WTC11 (cell line): ENCODE measurements around the gene RAET1E. TPM values are rescaled to one million over a fixed set of nuclear protein-coding genes. Genes with fewer than 3 reads are reported as not detected.

Experiments used
- ATAC-seq: fragments of 200-7000 bp; cut with Tn5 transposase; 2 replicates; pipeline ENCODE4 v1.10.0; 2021; ENCODE audit warnings: mild to moderate bottlenecking, moderate library complexity
- CTCF ChIA-PET: fragments of 300-600 bp; sonication (Branson Sonifier 250); formaldehyde crosslinking; loops from one replicate; lab custom pipeline; 2021; ENCODE audit warnings: antibody characterized with exemption; lab: Charles Lee
- POLR2A ChIA-PET: fragments of 350-600 bp; sonication (Branson Sonifier 250); formaldehyde crosslinking; loops from one replicate; lab custom pipeline; 2021; ENCODE audit warnings: antibody characterized with exemption; lab: Charles Lee
- DNase-seq: peaks from one replicate; pipeline ENCODE4 v3.0.0; 2021; ENCODE audit warnings: low spot score
- H3K27ac Mint-ChIP-seq: 2 replicates; pipeline ENCODE4 v1.8.0; 2021; ENCODE audit warnings: mixed read lengths
- H3K27me3 Mint-ChIP-seq: 2 replicates; pipeline ENCODE4 v1.8.0; 2021; ENCODE audit warnings: low read depth, mild to moderate bottlenecking, moderate library complexity, mixed read lengths
- H3K36me3 Mint-ChIP-seq: 2 replicates; pipeline ENCODE4 v1.8.0; 2021; ENCODE audit warnings: mixed read lengths
- H3K4me1 Mint-ChIP-seq: 2 replicates; pipeline ENCODE4 v1.8.0; 2022; ENCODE audit warnings: mixed read lengths
- H3K4me3 Mint-ChIP-seq: 2 replicates; pipeline ENCODE4 v1.8.0; 2021; ENCODE audit warnings: mild to moderate bottlenecking, moderate library complexity, mixed read lengths
- H3K9me3 Mint-ChIP-seq: 2 replicates; pipeline ENCODE4 v1.8.0; 2021; ENCODE audit warnings: mixed read lengths
- CBFB ChIP-seq: sonication (generic); formaldehyde crosslinking; IDR thresholded peaks from 2 replicates; pipeline ENCODE4 v1.8.1; 2022; ENCODE audit warnings: mild to moderate bottlenecking, low read depth, missing genetic modification reagents
- CDX4 ChIP-seq: fragments of 250-450 bp; sonication (Bioruptor Pico); IDR thresholded peaks from 2 replicates; pipeline ENCODE4 v1.9.0; 2021; ENCODE audit warnings: moderate library complexity, mild to moderate bottlenecking, inconsistent platforms, borderline replicate concordance
- HMGXB4 ChIP-seq: sonication (generic); formaldehyde crosslinking; IDR thresholded peaks from 2 replicates; pipeline ENCODE4 v1.8.1; 2023; ENCODE audit warnings: mild to moderate bottlenecking, moderate library complexity, missing genetic modification reagents
- JAZF1 ChIP-seq: fragments of 250-450 bp; sonication (Bioruptor Pico); IDR thresholded peaks from 2 replicates; pipeline ENCODE4 v1.9.0; 2021; ENCODE audit warnings: moderate library complexity, mild to moderate bottlenecking, inconsistent platforms
- KAT7 ChIP-seq: sonication (generic); formaldehyde crosslinking; IDR thresholded peaks from 2 replicates; pipeline ENCODE4 v1.8.1; 2023; ENCODE audit warnings: missing genetic modification reagents, mild to moderate bottlenecking, borderline replicate concordance
- MLX ChIP-seq: sonication (generic); formaldehyde crosslinking; IDR thresholded peaks from 2 replicates; pipeline ENCODE4 v1.8.1; 2023; ENCODE audit warnings: mild to moderate bottlenecking, missing genetic modification reagents, moderate library complexity
- NR2C2 ChIP-seq: sonication (generic); formaldehyde crosslinking; IDR thresholded peaks from 2 replicates; pipeline ENCODE4 v1.8.0; 2022; ENCODE audit warnings: mild to moderate bottlenecking, missing genetic modification reagents
- RORB ChIP-seq: fragments of 250-450 bp; sonication (Bioruptor Pico); IDR thresholded peaks from 2 replicates; pipeline ENCODE4 v1.9.0; 2021; ENCODE audit warnings: mild to moderate bottlenecking
- TCF7 ChIP-seq: sonication (generic); formaldehyde crosslinking; IDR thresholded peaks from 2 replicates; pipeline ENCODE4 v1.8.0; 2022; ENCODE audit warnings: mild to moderate bottlenecking, low read depth, missing genetic modification reagents, moderate library complexity
- TP53 ChIP-seq: sonication (generic); formaldehyde crosslinking; IDR thresholded peaks from 2 replicates; pipeline ENCODE4 v1.8.1; 2023; ENCODE audit warnings: mild to moderate bottlenecking, missing genetic modification reagents
- ZNF263 ChIP-seq: sonication (generic); formaldehyde crosslinking; IDR thresholded peaks from 2 replicates; pipeline ENCODE4 v1.8.1; 2022; ENCODE audit warnings: low read depth, mild to moderate bottlenecking, moderate library complexity, missing genetic modification reagents
- ZNF416 ChIP-seq: fragments of 250-450 bp; sonication (Bioruptor Pico); IDR thresholded peaks from 2 replicates; pipeline ENCODE4 v1.9.0; 2021; ENCODE audit warnings: mild to moderate bottlenecking, inconsistent platforms
- ZNF671 ChIP-seq: fragments of 250-450 bp; sonication (Bioruptor Pico); IDR thresholded peaks from 2 replicates; pipeline ENCODE4 v1.8.0; 2021; ENCODE audit warnings: mild to moderate bottlenecking
- total RNA-seq: library from RNA; stranded (reverse); gene quantifications from 3 replicates; pipeline ENCODE4 v1.2.3, GENCODE V29; 2021
- TF ChIP-seq, protein P1 (sequence below): sonication (generic); formaldehyde crosslinking; IDR thresholded peaks from 2 replicates; pipeline ENCODE4 v1.8.1; 2022; ENCODE audit warnings: low read depth, missing genetic modification reagents, borderline replicate concordance
- TF ChIP-seq, protein P2 (sequence below): sonication (generic); formaldehyde crosslinking; IDR thresholded peaks from 2 replicates; pipeline ENCODE4 v1.8.1; 2022; ENCODE audit warnings: mild to moderate bottlenecking, missing genetic modification reagents, moderate library complexity, borderline replicate concordance
- TF ChIP-seq, protein P3 (sequence below): sonication (generic); formaldehyde crosslinking; IDR thresholded peaks from 2 replicates; pipeline ENCODE4 v1.8.1; 2023; ENCODE audit warnings: mild to moderate bottlenecking, missing genetic modification reagents
- TF ChIP-seq, protein P4 (sequence below): sonication (generic); formaldehyde crosslinking; IDR thresholded peaks from 2 replicates; pipeline ENCODE4 v1.8.1; 2022; ENCODE audit warnings: mild to moderate bottlenecking, moderate library complexity, missing genetic modification reagents
- TF ChIP-seq, protein P5 (sequence below): sonication (generic); formaldehyde crosslinking; IDR thresholded peaks from 2 replicates; pipeline ENCODE4 v1.8.1; 2023; ENCODE audit warnings: mild to moderate bottlenecking, missing genetic modification reagents, moderate library complexity
- TF ChIP-seq, protein P6 (sequence below): sonication (generic); formaldehyde crosslinking; IDR thresholded peaks from 2 replicates; pipeline ENCODE4 v1.8.0; 2023; ENCODE audit warnings: mild to moderate bottlenecking, missing genetic modification reagents
- TF ChIP-seq, protein P7 (sequence below): fragments of 250-450 bp; sonication (Bioruptor Pico); IDR thresholded peaks from 2 replicates; pipeline ENCODE4 v2.1.2; 2022; ENCODE audit warnings: mild to moderate bottlenecking, moderate library complexity

Gene RAET1E
- total RNA-seq, 1 experiment from 2014 or later, result not detected

DNA sequence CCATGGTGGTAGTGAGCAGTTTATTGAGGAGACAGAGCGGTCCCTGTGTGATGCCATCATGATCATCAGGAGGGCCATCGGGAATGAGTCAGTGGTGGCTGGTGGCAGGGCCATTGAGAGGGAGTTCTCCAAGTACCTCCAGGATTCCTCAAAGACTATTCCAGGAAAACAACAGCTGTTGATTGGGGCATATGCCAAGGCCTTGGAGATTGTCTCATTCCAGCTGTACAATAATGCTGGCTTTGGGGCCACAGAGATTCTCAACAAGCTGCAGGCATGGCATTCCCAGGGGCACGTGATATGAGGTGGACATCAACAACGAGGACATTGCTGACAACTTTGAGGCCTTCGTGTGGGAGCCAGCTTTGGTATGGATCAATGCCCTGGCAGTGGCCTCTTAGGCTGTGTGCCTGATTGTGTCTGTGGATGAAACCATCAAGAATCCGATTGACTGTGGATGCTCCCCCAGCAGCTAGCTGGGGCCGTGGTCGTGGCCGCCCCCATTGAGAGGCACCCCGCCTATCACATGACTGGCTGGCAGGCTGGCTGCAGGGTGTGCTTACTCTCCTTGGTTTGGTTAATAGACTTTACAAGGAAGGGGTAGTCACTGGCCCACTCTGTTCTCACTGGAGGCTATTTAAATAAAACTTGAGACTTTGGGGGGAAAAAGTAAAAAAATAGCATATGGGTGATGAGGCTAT, 16.7 kb downstream of the RAET1E start:
- no peak overlapping the region for H3K27ac Mint-ChIP-seq
- CTCF ChIA-PET, result interaction anchor here (0.6 to 1.4 kb wide), 3 partner anchors 17 to 128 kb away, joined by 3 read pairs; no protein-coding TSS in a partner anchor
- no peak for ATAC-seq
- TF ChIP-seq KAT7 (CRISPR knock-in tag) (no peak), HMGXB4 (no peak), CBFB (CRISPR knock-in tag) (no peak), NR2C2 (CRISPR knock-in tag) (no peak), ZNF671 (no peak), TCF7 (CRISPR knock-in tag) (no peak), CDX4 (CRISPR knock-in tag) (no peak), ZNF263 (CRISPR knock-in tag) (no peak), ZNF416 (CRISPR knock-in tag) (no peak), TP53 (CRISPR knock-in tag) (no peak), JAZF1 (CRISPR knock-in tag) (no peak), RORB (CRISPR knock-in tag) (no peak), MLX (CRISPR knock-in tag) (no peak)
- TF ChIP-seq, protein P1, sequence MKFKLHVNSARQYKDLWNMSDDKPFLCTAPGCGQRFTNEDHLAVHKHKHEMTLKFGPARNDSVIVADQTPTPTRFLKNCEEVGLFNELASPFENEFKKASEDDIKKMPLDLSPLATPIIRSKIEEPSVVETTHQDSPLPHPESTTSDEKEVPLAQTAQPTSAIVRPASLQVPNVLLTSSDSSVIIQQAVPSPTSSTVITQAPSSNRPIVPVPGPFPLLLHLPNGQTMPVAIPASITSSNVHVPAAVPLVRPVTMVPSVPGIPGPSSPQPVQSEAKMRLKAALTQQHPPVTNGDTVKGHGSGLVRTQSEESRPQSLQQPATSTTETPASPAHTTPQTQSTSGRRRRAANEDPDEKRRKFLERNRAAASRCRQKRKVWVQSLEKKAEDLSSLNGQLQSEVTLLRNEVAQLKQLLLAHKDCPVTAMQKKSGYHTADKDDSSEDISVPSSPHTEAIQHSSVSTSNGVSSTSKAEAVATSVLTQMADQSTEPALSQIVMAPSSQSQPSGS (CRISPR knock-in tag), result no peak
- TF ChIP-seq, protein P2, sequence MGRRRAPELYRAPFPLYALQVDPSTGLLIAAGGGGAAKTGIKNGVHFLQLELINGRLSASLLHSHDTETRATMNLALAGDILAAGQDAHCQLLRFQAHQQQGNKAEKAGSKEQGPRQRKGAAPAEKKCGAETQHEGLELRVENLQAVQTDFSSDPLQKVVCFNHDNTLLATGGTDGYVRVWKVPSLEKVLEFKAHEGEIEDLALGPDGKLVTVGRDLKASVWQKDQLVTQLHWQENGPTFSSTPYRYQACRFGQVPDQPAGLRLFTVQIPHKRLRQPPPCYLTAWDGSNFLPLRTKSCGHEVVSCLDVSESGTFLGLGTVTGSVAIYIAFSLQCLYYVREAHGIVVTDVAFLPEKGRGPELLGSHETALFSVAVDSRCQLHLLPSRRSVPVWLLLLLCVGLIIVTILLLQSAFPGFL (CRISPR knock-in tag), result no peak
- TF ChIP-seq, protein P3, sequence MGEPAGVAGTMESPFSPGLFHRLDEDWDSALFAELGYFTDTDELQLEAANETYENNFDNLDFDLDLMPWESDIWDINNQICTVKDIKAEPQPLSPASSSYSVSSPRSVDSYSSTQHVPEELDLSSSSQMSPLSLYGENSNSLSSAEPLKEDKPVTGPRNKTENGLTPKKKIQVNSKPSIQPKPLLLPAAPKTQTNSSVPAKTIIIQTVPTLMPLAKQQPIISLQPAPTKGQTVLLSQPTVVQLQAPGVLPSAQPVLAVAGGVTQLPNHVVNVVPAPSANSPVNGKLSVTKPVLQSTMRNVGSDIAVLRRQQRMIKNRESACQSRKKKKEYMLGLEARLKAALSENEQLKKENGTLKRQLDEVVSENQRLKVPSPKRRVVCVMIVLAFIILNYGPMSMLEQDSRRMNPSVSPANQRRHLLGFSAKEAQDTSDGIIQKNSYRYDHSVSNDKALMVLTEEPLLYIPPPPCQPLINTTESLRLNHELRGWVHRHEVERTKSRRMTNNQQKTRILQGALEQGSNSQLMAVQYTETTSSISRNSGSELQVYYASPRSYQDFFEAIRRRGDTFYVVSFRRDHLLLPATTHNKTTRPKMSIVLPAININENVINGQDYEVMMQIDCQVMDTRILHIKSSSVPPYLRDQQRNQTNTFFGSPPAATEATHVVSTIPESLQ (CRISPR knock-in tag), result no peak
- TF ChIP-seq, protein P4, sequence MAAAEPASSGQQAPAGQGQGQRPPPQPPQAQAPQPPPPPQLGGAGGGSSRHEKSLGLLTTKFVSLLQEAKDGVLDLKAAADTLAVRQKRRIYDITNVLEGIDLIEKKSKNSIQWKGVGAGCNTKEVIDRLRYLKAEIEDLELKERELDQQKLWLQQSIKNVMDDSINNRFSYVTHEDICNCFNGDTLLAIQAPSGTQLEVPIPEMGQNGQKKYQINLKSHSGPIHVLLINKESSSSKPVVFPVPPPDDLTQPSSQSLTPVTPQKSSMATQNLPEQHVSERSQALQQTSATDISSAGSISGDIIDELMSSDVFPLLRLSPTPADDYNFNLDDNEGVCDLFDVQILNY, result no peak
- TF ChIP-seq, protein P5, sequence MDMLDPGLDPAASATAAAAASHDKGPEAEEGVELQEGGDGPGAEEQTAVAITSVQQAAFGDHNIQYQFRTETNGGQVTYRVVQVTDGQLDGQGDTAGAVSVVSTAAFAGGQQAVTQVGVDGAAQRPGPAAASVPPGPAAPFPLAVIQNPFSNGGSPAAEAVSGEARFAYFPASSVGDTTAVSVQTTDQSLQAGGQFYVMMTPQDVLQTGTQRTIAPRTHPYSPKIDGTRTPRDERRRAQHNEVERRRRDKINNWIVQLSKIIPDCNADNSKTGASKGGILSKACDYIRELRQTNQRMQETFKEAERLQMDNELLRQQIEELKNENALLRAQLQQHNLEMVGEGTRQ, result no peak
- TF ChIP-seq, protein P6, sequence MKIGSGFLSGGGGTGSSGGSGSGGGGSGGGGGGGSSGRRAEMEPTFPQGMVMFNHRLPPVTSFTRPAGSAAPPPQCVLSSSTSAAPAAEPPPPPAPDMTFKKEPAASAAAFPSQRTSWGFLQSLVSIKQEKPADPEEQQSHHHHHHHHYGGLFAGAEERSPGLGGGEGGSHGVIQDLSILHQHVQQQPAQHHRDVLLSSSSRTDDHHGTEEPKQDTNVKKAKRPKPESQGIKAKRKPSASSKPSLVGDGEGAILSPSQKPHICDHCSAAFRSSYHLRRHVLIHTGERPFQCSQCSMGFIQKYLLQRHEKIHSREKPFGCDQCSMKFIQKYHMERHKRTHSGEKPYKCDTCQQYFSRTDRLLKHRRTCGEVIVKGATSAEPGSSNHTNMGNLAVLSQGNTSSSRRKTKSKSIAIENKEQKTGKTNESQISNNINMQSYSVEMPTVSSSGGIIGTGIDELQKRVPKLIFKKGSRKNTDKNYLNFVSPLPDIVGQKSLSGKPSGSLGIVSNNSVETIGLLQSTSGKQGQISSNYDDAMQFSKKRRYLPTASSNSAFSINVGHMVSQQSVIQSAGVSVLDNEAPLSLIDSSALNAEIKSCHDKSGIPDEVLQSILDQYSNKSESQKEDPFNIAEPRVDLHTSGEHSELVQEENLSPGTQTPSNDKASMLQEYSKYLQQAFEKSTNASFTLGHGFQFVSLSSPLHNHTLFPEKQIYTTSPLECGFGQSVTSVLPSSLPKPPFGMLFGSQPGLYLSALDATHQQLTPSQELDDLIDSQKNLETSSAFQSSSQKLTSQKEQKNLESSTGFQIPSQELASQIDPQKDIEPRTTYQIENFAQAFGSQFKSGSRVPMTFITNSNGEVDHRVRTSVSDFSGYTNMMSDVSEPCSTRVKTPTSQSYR, result no peak
- TF ChIP-seq, protein P7, sequence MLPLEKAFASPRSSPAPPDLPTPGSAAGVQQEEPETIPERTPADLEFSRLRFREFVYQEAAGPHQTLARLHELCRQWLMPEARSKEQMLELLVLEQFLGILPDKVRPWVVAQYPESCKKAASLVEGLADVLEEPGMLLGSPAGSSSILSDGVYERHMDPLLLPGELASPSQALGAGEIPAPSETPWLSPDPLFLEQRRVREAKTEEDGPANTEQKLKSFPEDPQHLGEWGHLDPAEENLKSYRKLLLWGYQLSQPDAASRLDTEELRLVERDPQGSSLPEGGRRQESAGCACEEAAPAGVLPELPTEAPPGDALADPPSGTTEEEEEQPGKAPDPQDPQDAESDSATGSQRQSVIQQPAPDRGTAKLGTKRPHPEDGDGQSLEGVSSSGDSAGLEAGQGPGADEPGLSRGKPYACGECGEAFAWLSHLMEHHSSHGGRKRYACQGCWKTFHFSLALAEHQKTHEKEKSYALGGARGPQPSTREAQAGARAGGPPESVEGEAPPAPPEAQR (CRISPR knock-in tag), result no peak
- H3K36me3 Mint-ChIP-seq, result no peaks in the 10 kb centered on the region
- no peak overlapping the region for H3K4me3 Mint-ChIP-seq
- POLR2A ChIA-PET, result no interaction called here
- H3K27me3 Mint-ChIP-seq, result peaks cover 34% of the 10 kb centered on the region
- 0 out of 2 replicates have a peak, but pooled peaks cover 5% of the 10 kb centered on the region for H3K4me1 Mint-ChIP-seq
- no peak for DNase-seq
- 0 out of 2 replicates have a peak, but pooled peaks cover 3% of the 10 kb centered on the region for H3K9me3 Mint-ChIP-seq
